Astrocyte (in vitro differentiated cells and primary cell): Measurements from ENCODE around the gene GALT. TPM values are rescaled to one million over a fixed set of nuclear protein-coding genes. Genes with fewer than 3 reads are reported as not detected.

Experiments used
- DNase-seq: peaks from one replicate; pipeline ENCODE4 v3.0.0-alpha.2; 2010; ENCODE audit warnings: low read depth
- FAIRE-seq: peaks from 2 replicates; lab custom pipeline; 2011; peaks lifted over from hg19 to GRCh38; lab: Jason Lieb, UNC
- H2AFZ ChIP-seq: 2 replicates; pipeline ENCODE4 v1.6.0; 2012; ENCODE audit warnings: low read depth, low read length, inconsistent platforms
- H3K27ac ChIP-seq: 2 replicates; pipeline ENCODE4 v1.5.1; 2011; ENCODE audit warnings: low read depth, low read length, inconsistent platforms
- H3K27me3 ChIP-seq: 2 replicates; pipeline ENCODE4 v1.6.0; 2011; ENCODE audit warnings: low read length, inconsistent platforms; ENCODE audit not compliant: insufficient read depth
- H3K36me3 ChIP-seq: 2 replicates; pipeline ENCODE4 v1.5.1; 2011; ENCODE audit warnings: low read length, inconsistent platforms; ENCODE audit not compliant: insufficient read depth
- H3K4me1 ChIP-seq: 2 replicates; pipeline ENCODE4 v1.5.1; 2011; ENCODE audit warnings: low read length, inconsistent platforms; ENCODE audit not compliant: insufficient read depth
- H3K4me2 ChIP-seq: 2 replicates; pipeline ENCODE4 v1.6.0; 2012; ENCODE audit warnings: low read length, inconsistent platforms
- H3K4me3 ChIP-seq: 2 replicates; pipeline ENCODE4 v1.5.1; 2011; ENCODE audit warnings: low read depth, mild to moderate bottlenecking, low read length, inconsistent platforms; ENCODE audit not compliant: insufficient read depth
- H3K79me2 ChIP-seq: 2 replicates; pipeline ENCODE4 v1.6.0; 2012; ENCODE audit warnings: mild to moderate bottlenecking, low read length, inconsistent platforms; ENCODE audit not compliant: insufficient read depth
- H3K9ac ChIP-seq: 2 replicates; pipeline ENCODE4 v1.6.0; 2012; ENCODE audit warnings: mild to moderate bottlenecking, low read length, inconsistent platforms
- H3K9me3 ChIP-seq: 2 replicates; pipeline ENCODE4 v1.5.1; 2012; ENCODE audit warnings: low read depth, mild to moderate bottlenecking, low read length, inconsistent platforms; ENCODE audit not compliant: insufficient read depth
- H4K20me1 ChIP-seq: 2 replicates; pipeline ENCODE4 v1.6.0; 2012; ENCODE audit warnings: low read length, inconsistent platforms; ENCODE audit not compliant: insufficient read depth
- H3K27ac Mint-ChIP-seq: one replicate; pipeline ENCODE4 v1.8.0; 2021; ENCODE audit warnings: mild to moderate bottlenecking, mixed read lengths; ENCODE audit not compliant: unreplicated experiment
- H3K27me3 Mint-ChIP-seq: one replicate; pipeline ENCODE4 v1.8.0; 2021; ENCODE audit warnings: low read depth, mixed read lengths; ENCODE audit not compliant: unreplicated experiment
- H3K36me3 Mint-ChIP-seq: one replicate; pipeline ENCODE4 v1.8.0; 2021; ENCODE audit warnings: low read depth, mixed read lengths; ENCODE audit not compliant: unreplicated experiment
- H3K4me1 Mint-ChIP-seq: one replicate; pipeline ENCODE4 v1.8.0; 2021; ENCODE audit warnings: low read depth, mixed read lengths; ENCODE audit not compliant: unreplicated experiment
- H3K4me3 Mint-ChIP-seq: one replicate; pipeline ENCODE4 v1.8.0; 2021; ENCODE audit warnings: mild to moderate bottlenecking, moderate library complexity, mixed read lengths; ENCODE audit not compliant: unreplicated experiment
- H3K9me3 Mint-ChIP-seq: one replicate; pipeline ENCODE4 v1.8.0; 2021; ENCODE audit warnings: mild to moderate bottlenecking, mixed read lengths; ENCODE audit not compliant: unreplicated experiment
- EZH2 ChIP-seq: IDR thresholded peaks from 2 replicates; pipeline ENCODE4 v1.6.1; 2012; ENCODE audit warnings: mild to moderate bottlenecking, low read length, inconsistent platforms; ENCODE audit not compliant: insufficient read depth
- total RNA-seq: library from RNA; stranded (reverse); gene quantifications from 2 replicates; pipeline ENCODE4 v1.2.1, GENCODE V29; 2021
- TF ChIP-seq, protein P1 (sequence below): IDR thresholded peaks from 2 replicates; pipeline ENCODE4 v1.5.1; 2011; ENCODE audit warnings: low read depth, mild to moderate bottlenecking, inconsistent platforms, low read length, moderate library complexity; ENCODE audit not compliant: insufficient read depth

GALT gene
- total RNA-seq, 1 donor from 2014 or later: 30.7 TPM

DNA sequence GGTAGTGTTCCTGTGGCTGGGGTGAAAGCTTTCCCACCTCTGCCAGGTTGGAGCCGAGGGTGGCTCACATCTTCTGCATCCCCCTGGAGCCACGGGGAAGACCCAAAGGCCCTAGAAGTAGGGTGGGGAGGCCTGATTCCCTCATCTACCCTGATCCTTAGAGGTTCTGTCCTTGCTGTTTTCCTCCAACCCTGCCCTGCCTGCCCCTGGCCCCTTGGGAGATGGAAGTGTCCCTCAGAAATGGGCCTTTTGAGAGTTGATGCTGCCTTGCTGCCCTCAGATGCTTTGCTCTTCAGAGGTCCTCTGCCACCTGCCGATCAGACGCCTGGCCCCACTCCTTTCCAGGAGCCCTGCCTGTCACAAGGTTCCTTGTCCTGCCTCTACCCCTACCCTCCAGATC is 38.3 kb downstream of the GALT start:
- no peaks in the 10 kb centered on the region for H3K4me1 ChIP-seq
- H3K9ac ChIP-seq: no peak overlapping the region
- H3K36me3 ChIP-seq: no peaks in the 10 kb centered on the region
- Mint-ChIP-seq H3K36me3 (peaks cover 29% of the 10 kb centered on the region), H3K9me3 (peaks cover 8% of the 10 kb centered on the region), H3K27ac (no peak overlapping the region), H3K4me3 (no peak overlapping the region), H3K27me3 (peaks cover 22% of the 10 kb centered on the region), H3K4me1 (no peaks in the 10 kb centered on the region)
- H3K9me3 ChIP-seq: no peaks in the 10 kb centered on the region
- DNase-seq: no peak
- no peak for FAIRE-seq
- H4K20me1 ChIP-seq: no peaks in the 10 kb centered on the region
- no peaks in the 10 kb centered on the region for H3K27me3 ChIP-seq
- H3K79me2 ChIP-seq: no peaks in the 10 kb centered on the region
- H3K4me3 ChIP-seq: no peak overlapping the region
- H3K27ac ChIP-seq: no peak overlapping the region
- H3K4me2 ChIP-seq: no peak overlapping the region
- TF ChIP-seq, protein P1, sequence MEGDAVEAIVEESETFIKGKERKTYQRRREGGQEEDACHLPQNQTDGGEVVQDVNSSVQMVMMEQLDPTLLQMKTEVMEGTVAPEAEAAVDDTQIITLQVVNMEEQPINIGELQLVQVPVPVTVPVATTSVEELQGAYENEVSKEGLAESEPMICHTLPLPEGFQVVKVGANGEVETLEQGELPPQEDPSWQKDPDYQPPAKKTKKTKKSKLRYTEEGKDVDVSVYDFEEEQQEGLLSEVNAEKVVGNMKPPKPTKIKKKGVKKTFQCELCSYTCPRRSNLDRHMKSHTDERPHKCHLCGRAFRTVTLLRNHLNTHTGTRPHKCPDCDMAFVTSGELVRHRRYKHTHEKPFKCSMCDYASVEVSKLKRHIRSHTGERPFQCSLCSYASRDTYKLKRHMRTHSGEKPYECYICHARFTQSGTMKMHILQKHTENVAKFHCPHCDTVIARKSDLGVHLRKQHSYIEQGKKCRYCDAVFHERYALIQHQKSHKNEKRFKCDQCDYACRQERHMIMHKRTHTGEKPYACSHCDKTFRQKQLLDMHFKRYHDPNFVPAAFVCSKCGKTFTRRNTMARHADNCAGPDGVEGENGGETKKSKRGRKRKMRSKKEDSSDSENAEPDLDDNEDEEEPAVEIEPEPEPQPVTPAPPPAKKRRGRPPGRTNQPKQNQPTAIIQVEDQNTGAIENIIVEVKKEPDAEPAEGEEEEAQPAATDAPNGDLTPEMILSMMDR: no peak
- no peak for TF ChIP-seq EZH2
- H2AFZ ChIP-seq: no peak overlapping the region

DNA sequence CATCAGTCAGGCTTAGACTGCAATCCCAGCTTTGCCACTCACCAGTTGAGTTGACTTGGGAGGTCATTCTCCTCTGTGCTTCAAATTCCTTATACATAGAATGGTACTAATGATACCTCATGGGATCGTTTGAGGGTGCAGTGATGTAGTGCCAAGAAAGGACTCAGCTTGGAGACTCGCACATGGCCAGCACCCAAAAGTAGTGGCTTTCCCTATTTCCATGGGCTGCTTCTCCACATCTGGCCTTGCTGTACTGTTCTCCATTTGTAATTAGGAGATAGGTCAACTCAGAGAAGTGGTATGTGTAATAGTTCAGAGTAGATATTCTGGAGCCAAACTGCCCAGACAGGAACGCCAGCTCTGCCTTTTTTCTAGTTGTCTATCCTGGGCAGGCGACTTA is 39.1 kb downstream of the GALT start:
- no peak overlapping the region for H3K27ac Mint-ChIP-seq
- peaks cover 29% of the 10 kb centered on the region for H3K36me3 Mint-ChIP-seq
- Histone ChIP-seq H3K4me1 (no peaks in the 10 kb centered on the region), H3K4me2 (no peak overlapping the region), H3K79me2 (no peaks in the 10 kb centered on the region), H3K27ac (no peak overlapping the region), H3K4me3 (no peak overlapping the region), H4K20me1 (no peaks in the 10 kb centered on the region), H3K27me3 (no peaks in the 10 kb centered on the region), H3K9me3 (no peaks in the 10 kb centered on the region), H3K36me3 (no peaks in the 10 kb centered on the region), H2AFZ (no peak overlapping the region), H3K9ac (no peak overlapping the region)
- DNase-seq (no peak), FAIRE-seq (no peak)
- no peak for TF ChIP-seq EZH2
- TF ChIP-seq, protein P1: no peak
- H3K4me1 Mint-ChIP-seq: no peaks in the 10 kb centered on the region
- peaks cover 23% of the 10 kb centered on the region for H3K27me3 Mint-ChIP-seq
- H3K9me3 Mint-ChIP-seq: peaks cover 8% of the 10 kb centered on the region
- H3K4me3 Mint-ChIP-seq: no peak overlapping the region

DNA sequence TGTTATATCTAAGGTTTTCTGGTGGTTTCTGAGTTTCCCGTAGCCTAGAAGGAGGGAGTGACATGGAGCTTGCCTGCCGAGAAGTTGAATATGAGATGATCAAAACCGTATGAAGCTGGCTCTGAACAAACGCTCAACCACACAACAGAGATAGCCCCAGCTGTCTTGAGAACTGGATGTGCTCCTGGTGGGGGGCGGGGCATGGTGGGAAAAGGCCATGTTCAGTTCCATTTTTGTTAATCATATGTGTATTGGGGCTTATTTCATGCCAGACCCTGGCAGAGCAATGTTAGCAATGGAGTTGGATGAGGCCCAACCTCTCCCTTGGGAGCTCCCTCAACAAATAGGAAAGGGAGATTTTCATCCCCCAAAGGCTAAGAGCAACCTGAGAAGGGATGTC is 39.8 kb downstream of the GALT start:
- H3K4me3 ChIP-seq: no peak overlapping the region
- FAIRE-seq: no peak
- Mint-ChIP-seq H3K4me3 (no peak overlapping the region), H3K27ac (no peak overlapping the region), H3K36me3 (peaks cover 26% of the 10 kb centered on the region), H3K9me3 (peaks cover 8% of the 10 kb centered on the region), H3K27me3 (peaks cover 23% of the 10 kb centered on the region), H3K4me1 (no peaks in the 10 kb centered on the region)
- H3K4me2 ChIP-seq: no peak overlapping the region
- H3K9me3 ChIP-seq: no peaks in the 10 kb centered on the region
- H2AFZ ChIP-seq: no peak overlapping the region
- H3K27me3 ChIP-seq: no peaks in the 10 kb centered on the region
- TF ChIP-seq, protein P1: no peak
- TF ChIP-seq EZH2: no peak
- DNase-seq: no peak
- H3K9ac ChIP-seq: no peak overlapping the region
- no peaks in the 10 kb centered on the region for H3K4me1 ChIP-seq
- H3K36me3 ChIP-seq: no peaks in the 10 kb centered on the region
- no peaks in the 10 kb centered on the region for H3K79me2 ChIP-seq
- no peak overlapping the region for H3K27ac ChIP-seq
- H4K20me1 ChIP-seq: no peaks in the 10 kb centered on the region
